Keratinocyte (primary cell): ENCODE results near the gene CARM1. TPM values are rescaled to one million over a fixed set of nuclear protein-coding genes. Genes with fewer than 3 reads are reported as not detected.

Experiments
- DNase-seq: peaks from one replicate; pipeline ENCODE4 v3.0.0-alpha.2; 2011; ENCODE audit warnings: low read depth, missing footprints, low spot score
- FAIRE-seq: peaks from 2 replicates; lab custom pipeline; 2011; peaks lifted over from hg19 to GRCh38; lab: Jason Lieb, UNC
- H2AFZ ChIP-seq: 2 replicates; pipeline ENCODE4 v1.6.0; 2012; ENCODE audit warnings: low read length, control low read depth, inconsistent platforms; ENCODE audit not compliant: control insufficient read depth
- H3K27ac ChIP-seq: 2 replicates; pipeline ENCODE4 v1.5.1; 2011; ENCODE audit warnings: low read length; ENCODE audit not compliant: control insufficient read depth, insufficient read depth
- H3K27me3 ChIP-seq: 3 replicates; pipeline ENCODE4 v1.6.0; 2011; ENCODE audit warnings: low read length; ENCODE audit not compliant: control insufficient read depth, insufficient read depth; ENCODE audit errors: extremely low read depth
- H3K36me3 ChIP-seq, 2 experiments: 2 replicates in 1 of 2; 3 replicates in 1 of 2; pipeline ENCODE4 v1.5.1; 2011; ENCODE audit warnings: low read length in 2 of 2, mild to moderate bottlenecking in 1 of 2; ENCODE audit not compliant: control insufficient read depth in 2 of 2, insufficient read depth in 2 of 2; ENCODE audit errors: extremely low read depth in 1 of 2
- H3K4me1 ChIP-seq: 3 replicates; pipeline ENCODE4 v1.5.1; 2011; ENCODE audit warnings: low read length; ENCODE audit not compliant: control insufficient read depth, insufficient read depth; ENCODE audit errors: extremely low read depth
- H3K4me2 ChIP-seq: 3 replicates; pipeline ENCODE4 v1.6.0; 2011; ENCODE audit warnings: low read depth, low read length; ENCODE audit not compliant: control insufficient read depth, insufficient read depth; ENCODE audit errors: extremely low read depth
- H3K4me3 ChIP-seq, 3 experiments: fragments of 200-600 bp in 1 of 3; sonication (generic) in 1 of 3; 2 replicates in 2 of 3; 3 replicates in 1 of 3; pipeline ENCODE4 v1.5.1; 2011 to 2016; ENCODE audit warnings: low read length in 3 of 3, mild to moderate bottlenecking in 3 of 3, control low read depth in 2 of 3, inconsistent platforms in 1 of 3, low read depth in 1 of 3, mixed read lengths in 1 of 3, mixed run types in 1 of 3, moderate library complexity in 1 of 3; ENCODE audit not compliant: control insufficient read depth in 2 of 3, insufficient read depth in 2 of 3; ENCODE audit errors: extremely low read depth in 1 of 3
- H3K79me2 ChIP-seq: 2 replicates; pipeline ENCODE4 v1.6.0; 2012; ENCODE audit warnings: low read length; ENCODE audit not compliant: control insufficient read depth, insufficient read depth
- H3K9ac ChIP-seq: 3 replicates; pipeline ENCODE4 v1.6.0; 2011; ENCODE audit warnings: low read length; ENCODE audit not compliant: control insufficient read depth, insufficient read depth; ENCODE audit errors: extremely low read depth
- H3K9me1 ChIP-seq: 3 replicates; pipeline ENCODE4 v1.6.0; 2011; ENCODE audit warnings: low read length; ENCODE audit not compliant: control insufficient read depth, insufficient read depth; ENCODE audit errors: extremely low read depth
- H3K9me3 ChIP-seq: 2 replicates; pipeline ENCODE4 v1.5.1; 2012; ENCODE audit warnings: low read depth, low read length; ENCODE audit not compliant: control insufficient read depth
- H4K20me1 ChIP-seq: 3 replicates; pipeline ENCODE4 v1.6.0; 2011; ENCODE audit warnings: low read length; ENCODE audit not compliant: control insufficient read depth, insufficient read depth; ENCODE audit errors: extremely low read depth
- EZH2 ChIP-seq: IDR thresholded peaks from one replicate; pipeline ENCODE4 v1.6.1; 2012; ENCODE audit warnings: inconsistent platforms, mild to moderate bottlenecking, low read length, moderate library complexity
- dilution Hi-C: fragments of 300-500 bp; cut with MboI; formaldehyde crosslinking; loops from one replicate; pipeline ENCODE4 v1.7.0; 2020; ENCODE audit warnings: low sequenced_read_pairs; ENCODE audit not compliant: extremely low pct_ligation_motif_present
- polyA plus RNA-seq, 5 experiments: library from polyadenylated mRNA; depleted of rRNA in 3 of 5; stranded (reverse) in 3 of 5; stranded (forward) in 1 of 5; unstranded in 1 of 5; fragments of >200 nt; gene quantifications; 1 replicate in 1 of 5; 2 replicates in 3 of 5; 3 replicates in 1 of 5; pipeline versions ENCODE4 v1.2.1 to v1.2.3, GENCODE V29; 2011 to 2012; ENCODE audit warnings: missing spikeins in 2 of 5, low read depth in 1 of 5, low replicate concordance in 1 of 5
- small RNA-seq, 3 experiments: library from RNA; depleted of rRNA; stranded (forward); fragments of <200 nt; gene quantifications; one replicate each; pipeline ENCODE3, GENCODE V24; 2012; ENCODE audit warnings: low read depth in 3 of 3, low replicate concordance in 1 of 3; ENCODE audit not compliant: insufficient read length in 3 of 3
- TF ChIP-seq, protein P1 (sequence below), 3 experiments: IDR thresholded peaks in 1 of 3; conservative IDR thresholded peaks in 1 of 3; optimal IDR thresholded peaks in 1 of 3; 2 replicates in 2 of 3; 3 replicates in 1 of 3; pipeline versions ENCODE3 to v1.5.1; 2011; ENCODE audit warnings: low read length in 3 of 3, mild to moderate bottlenecking in 3 of 3, moderate library complexity in 2 of 3, control low read depth in 1 of 3, inconsistent platforms in 1 of 3; ENCODE audit not compliant: insufficient read depth in 2 of 3; ENCODE audit errors: extremely low read depth in 1 of 3

The CARM1 gene
- polyA plus RNA-seq, 1 donor (not counting 4 experiments of a cell fraction or from before 2014, with no cell fraction given), result 22.8 TPM

DNA sequence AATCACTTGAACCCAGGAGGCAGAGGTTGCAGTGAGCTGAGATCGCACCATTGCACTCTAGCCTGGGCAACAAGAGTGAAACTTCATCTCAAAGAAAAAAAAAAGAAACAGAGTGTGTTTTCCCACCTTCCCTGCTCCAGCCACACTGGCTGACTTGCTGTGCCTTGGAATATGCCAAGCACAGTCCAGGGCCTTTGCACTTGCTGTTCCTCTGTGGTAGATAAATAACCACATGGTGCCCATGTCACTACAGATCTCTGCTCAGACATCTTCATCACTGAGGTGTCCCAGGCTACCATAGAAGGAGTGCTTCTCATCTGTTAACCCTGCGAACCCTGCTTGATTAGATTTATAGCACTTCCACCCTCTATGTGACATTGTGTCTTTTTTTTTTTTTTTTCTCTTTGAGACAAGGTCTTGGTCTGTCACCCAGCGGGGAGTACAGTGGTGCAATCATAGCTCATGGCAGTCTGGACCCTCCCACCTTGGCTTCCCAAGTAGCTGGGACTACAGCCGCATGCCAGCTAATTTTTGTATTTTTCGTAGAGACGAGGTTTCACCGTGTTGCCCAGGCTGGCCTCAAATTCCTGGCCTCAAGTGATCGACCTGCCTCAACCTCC lies 99.9 kb downstream of the CARM1 start:
- Histone ChIP-seq H4K20me1 (peaks cover 25% of the 10 kb centered on the region), H3K36me3 (no peaks in the 10 kb centered on the region), H3K9ac (no peak overlapping the region), H3K4me1 (peaks cover 8% of the 10 kb centered on the region), H3K9me1 (peaks cover 12% of the 10 kb centered on the region), H2AFZ (no peak overlapping the region), H3K27me3 (no peaks in the 10 kb centered on the region), H3K4me2 (no peak overlapping the region), H3K27ac (no peak overlapping the region), H3K4me3 (no peak overlapping the region), H3K79me2 (peaks cover 87% of the 10 kb centered on the region), H3K9me3 (no peaks in the 10 kb centered on the region)
- dilution Hi-C loops, result no loop called here
- no peak for TF ChIP-seq EZH2
- TF ChIP-seq, protein P1, sequence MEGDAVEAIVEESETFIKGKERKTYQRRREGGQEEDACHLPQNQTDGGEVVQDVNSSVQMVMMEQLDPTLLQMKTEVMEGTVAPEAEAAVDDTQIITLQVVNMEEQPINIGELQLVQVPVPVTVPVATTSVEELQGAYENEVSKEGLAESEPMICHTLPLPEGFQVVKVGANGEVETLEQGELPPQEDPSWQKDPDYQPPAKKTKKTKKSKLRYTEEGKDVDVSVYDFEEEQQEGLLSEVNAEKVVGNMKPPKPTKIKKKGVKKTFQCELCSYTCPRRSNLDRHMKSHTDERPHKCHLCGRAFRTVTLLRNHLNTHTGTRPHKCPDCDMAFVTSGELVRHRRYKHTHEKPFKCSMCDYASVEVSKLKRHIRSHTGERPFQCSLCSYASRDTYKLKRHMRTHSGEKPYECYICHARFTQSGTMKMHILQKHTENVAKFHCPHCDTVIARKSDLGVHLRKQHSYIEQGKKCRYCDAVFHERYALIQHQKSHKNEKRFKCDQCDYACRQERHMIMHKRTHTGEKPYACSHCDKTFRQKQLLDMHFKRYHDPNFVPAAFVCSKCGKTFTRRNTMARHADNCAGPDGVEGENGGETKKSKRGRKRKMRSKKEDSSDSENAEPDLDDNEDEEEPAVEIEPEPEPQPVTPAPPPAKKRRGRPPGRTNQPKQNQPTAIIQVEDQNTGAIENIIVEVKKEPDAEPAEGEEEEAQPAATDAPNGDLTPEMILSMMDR (optimal IDR thresholded peaks at IDR 0.05 in 1 of 3, IDR thresholded peaks at IDR 0.05 in 1 of 3, conservative IDR thresholded peaks at IDR 0.05 in 1 of 3; ENCODE audit: extremely low read depth in 1 of 3, insufficient read depth in 2 of 3, low read length in 3 of 3), result no peak
- FAIRE-seq (no peak), DNase-seq (no peak)

Small RNA genes lying within 50 kb of the gene (small RNA-seq; reads per million reads assigned to genes)
- 0 reads per million in 3 experiments for gene MIR6793

Other genes with a start within 250 kb of the CARM1 start
- 78.7 to 148 TPM (median 94.7 TPM) in 3 replicates for gene SLC44A2, start 246.0 kb upstream of the CARM1 start, polyA plus RNA-seq
- 81.0 to 173 TPM (median 162 TPM) in 3 replicates for gene ILF3, start 217.2 kb upstream of the CARM1 start, polyA plus RNA-seq
- gene QTRT1, start 170.1 kb upstream of the CARM1 start, polyA plus RNA-seq, result 25.9 to 34.6 TPM (median 31.3 TPM) in 3 replicates
- 60.1 to 71.4 TPM (median 63.5 TPM) in 3 replicates for gene DNM2, start 153.5 kb upstream of the CARM1 start, polyA plus RNA-seq
- gene TMED1, start 35.3 kb upstream of the CARM1 start, polyA plus RNA-seq, result 18.2 to 24.8 TPM (median 19.2 TPM) in 3 replicates
- gene C19orf38, start 23.1 kb upstream of the CARM1 start, polyA plus RNA-seq, result 0.14 to 0.22 TPM in 2 of 3 replicates, not detected in the other
- 26.9 to 59.6 TPM (median 40.2 TPM) in 3 replicates for gene YIPF2, start 57.1 kb downstream of the CARM1 start, polyA plus RNA-seq
- gene TIMM29, start 57.3 kb downstream of the CARM1 start, polyA plus RNA-seq, result 6.1 to 10.3 TPM (median 8.4 TPM) in 3 replicates
- 30.8 to 61.8 TPM (median 33.1 TPM) in 3 replicates for gene SMARCA4, start 89.5 kb downstream of the CARM1 start, polyA plus RNA-seq
- 182 to 325 TPM (median 241 TPM) in 3 replicates for gene LDLR, start 217.9 kb downstream of the CARM1 start, polyA plus RNA-seq